Astrocyte (in vitro differentiated cells and primary cell): ENCODE results near the gene ADGRD1.

Experiments
- EZH2 ChIP-seq: IDR thresholded peaks from 2 replicates; pipeline ENCODE4 v1.6.1; 2012; ENCODE audit warnings: mild to moderate bottlenecking, low read length, inconsistent platforms; ENCODE audit not compliant: insufficient read depth
- TF ChIP-seq, protein P1 (sequence below): IDR thresholded peaks from 2 replicates; pipeline ENCODE4 v1.5.1; 2011; ENCODE audit warnings: low read depth, mild to moderate bottlenecking, inconsistent platforms, low read length, moderate library complexity; ENCODE audit not compliant: insufficient read depth

DNA sequence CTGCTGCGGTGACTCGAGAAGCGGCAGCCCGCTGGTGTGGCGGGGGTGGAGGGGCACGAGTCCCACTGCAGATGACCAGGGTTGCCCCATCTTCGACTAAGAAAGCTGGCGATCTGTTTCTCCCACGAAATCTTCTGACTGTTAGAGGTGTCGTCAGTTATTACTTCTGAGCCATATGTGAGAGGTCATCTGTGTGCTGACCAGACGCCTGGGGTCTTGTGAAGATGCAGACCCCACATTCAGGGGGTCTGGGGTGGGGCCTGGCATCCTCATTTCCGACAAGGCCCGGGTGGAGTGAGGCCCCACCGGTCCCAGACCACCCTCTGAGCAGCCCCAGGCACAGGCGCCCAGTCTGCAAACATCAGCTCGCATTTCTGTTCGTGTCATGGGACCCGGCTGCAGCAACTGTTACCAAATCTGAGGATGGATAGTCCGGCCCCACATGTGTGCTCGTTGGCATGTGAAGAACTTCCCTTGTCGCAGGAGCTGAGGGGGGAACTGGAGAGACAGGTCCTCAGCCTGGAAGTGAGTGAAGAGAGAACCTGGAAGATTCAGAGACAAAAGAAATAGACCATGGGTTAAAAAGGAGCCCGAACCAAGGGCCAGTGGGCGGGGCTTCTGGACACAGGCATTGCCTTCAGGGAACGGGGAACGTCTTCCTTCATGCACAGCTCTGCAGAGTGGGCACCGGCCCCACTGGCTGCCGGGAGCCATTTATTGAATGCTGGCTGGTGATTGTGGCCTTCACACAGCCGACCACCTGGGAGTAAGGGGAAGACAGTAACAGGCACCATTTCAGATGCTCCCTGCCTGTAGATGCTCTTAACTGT lies 135.2 kb downstream of the ADGRD1 start:
- TF ChIP-seq, protein P1, sequence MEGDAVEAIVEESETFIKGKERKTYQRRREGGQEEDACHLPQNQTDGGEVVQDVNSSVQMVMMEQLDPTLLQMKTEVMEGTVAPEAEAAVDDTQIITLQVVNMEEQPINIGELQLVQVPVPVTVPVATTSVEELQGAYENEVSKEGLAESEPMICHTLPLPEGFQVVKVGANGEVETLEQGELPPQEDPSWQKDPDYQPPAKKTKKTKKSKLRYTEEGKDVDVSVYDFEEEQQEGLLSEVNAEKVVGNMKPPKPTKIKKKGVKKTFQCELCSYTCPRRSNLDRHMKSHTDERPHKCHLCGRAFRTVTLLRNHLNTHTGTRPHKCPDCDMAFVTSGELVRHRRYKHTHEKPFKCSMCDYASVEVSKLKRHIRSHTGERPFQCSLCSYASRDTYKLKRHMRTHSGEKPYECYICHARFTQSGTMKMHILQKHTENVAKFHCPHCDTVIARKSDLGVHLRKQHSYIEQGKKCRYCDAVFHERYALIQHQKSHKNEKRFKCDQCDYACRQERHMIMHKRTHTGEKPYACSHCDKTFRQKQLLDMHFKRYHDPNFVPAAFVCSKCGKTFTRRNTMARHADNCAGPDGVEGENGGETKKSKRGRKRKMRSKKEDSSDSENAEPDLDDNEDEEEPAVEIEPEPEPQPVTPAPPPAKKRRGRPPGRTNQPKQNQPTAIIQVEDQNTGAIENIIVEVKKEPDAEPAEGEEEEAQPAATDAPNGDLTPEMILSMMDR = no peak
- no peak for TF ChIP-seq EZH2
